ENCODE data around the gene SH3RF3.

Gene SH3RF3

DNA sequence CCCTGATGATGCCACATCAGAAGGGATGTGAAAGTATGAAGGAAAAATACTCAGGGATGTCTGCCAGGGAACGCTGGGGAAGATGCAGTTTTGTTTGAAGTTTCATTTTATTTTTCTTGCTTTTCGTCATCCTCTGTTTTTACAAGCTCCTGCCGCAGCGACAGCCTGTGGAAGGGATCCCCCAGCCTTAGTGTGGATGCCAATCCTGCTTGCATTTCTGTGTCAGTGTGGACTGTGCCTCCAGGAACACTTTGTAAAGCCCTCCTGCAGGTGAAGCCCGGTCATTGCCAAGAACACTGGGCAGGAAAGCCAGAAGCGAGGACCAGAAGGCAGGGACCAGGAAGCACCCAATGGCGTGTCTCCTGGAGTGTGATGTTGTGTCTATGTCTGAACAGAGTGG is 250.5 kb downstream of the SH3RF3 start:
- no peak for DNase-seq (ENCODE audit: low read depth)

DNA sequence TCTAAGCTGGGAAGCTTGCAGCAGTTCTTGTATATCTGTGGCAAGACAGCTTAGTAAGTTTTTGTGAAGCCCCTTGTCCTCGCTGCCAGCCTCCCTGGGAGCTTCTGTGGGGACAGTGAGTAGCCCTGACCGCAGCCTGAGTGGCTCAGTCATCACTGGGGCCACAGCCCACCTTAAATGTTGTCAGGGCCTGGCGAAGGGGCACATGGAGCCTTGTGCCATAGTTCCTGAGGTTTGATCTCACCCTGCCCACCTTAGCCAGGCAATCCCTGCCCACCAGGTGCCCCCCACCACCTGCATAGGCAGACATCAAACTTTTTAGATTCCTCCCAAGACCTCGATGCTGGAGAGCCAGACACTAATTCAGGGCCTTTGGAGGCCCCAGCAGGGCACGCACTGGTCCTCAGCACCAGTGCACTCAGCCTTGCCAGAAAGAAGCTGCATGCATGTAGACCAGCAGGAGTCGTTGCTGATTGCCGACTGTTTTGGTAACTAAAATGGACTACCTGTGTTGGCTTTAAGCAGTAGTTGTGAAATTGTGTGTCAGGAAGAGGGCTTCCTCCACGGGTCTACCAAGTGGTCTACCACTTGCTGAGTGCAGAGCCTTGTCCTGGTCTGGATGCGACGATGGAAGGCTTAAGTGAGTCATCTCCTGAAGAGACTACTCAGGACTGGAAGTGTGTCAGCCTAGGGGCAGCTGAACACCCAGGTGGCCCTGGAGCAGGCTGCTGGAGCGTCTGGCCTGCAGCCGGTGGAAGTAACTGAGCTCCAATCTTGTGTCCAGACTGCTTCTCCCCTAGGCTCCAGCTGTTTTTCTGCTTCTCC is 251.7 kb downstream of the SH3RF3 start:
- no peak for DNase-seq (ENCODE audit: low read depth)

DNA sequence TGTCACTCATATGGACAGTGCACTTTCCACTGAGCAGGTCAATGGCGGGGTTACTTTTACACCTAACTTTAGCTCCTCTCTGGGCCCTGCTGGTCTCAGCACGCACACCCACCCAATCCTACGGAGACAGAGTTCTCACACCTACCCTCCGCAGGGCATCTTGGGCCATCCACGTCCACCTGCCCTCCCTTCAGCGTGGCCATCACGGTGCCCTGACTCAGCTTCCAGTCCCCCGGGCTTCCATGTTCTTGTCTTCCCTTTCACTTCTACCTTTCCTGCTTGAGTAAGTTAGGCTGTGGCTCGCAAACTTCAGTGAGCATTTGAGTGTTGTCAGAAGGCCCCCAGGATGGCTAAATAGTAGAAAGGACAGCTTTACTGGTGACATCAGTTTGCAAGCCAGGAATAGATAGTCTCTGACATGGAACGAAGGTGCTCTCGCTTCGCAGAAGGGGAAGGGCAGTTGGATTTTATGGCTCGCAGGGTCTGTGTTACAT is 252.4 kb downstream of the SH3RF3 start:
- DNase-seq (ENCODE audit: low read depth): no peak

DNA sequence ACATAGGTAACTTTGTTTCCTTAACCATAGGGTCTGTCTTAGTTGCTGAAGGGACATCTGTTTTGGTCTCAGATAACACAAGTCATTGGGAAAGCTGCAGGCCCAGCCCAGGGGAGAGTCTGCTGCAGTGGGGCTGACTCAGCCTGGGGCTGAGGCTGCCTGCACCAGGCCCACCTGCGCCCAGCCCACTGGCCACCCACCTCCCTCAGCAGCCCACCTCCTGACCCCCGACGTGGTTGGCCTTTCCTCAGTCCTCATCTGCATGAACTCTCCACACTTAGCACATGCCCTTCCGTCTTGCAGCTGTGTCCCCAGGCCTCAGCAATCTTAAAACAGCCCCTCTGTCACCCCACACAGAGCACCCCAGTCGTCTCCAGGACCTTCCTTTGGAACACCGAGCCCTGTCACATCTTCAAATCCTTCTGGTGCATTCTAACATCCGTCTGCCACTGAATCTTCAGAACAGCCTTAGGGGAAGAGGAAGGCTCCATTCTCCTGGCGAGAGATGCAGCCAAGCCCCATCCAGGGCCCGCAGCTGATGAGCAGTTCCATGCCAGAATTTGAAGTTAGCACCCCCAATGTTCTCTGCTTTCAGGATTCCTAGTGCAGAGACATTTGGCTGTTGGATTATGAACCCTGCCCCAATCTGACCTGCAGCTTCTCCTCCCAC is 253.4 kb downstream of the SH3RF3 start:
- no peak for DNase-seq (ENCODE audit: low read depth)

DNA sequence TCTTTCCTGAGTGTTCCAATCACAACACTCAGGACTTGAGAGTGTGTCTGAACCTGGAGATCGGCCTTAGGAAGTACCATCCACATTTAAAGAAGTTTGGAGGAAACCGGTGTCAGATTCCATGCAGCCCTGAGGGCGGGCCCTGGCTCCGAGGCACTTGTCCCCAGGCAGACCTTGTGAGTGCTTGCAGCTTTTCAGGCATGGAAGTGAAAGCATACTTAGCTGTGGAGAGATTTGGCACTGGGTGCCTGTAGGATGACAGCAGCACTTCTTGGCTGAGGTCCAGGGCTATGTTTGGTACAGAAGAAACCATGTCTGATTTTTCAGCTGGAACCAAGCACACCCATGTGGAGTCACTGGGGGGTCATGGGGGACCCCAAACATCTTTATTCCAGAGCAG is 253.9 kb downstream of the SH3RF3 start:
- no peak for DNase-seq (ENCODE audit: low read depth)

DNA sequence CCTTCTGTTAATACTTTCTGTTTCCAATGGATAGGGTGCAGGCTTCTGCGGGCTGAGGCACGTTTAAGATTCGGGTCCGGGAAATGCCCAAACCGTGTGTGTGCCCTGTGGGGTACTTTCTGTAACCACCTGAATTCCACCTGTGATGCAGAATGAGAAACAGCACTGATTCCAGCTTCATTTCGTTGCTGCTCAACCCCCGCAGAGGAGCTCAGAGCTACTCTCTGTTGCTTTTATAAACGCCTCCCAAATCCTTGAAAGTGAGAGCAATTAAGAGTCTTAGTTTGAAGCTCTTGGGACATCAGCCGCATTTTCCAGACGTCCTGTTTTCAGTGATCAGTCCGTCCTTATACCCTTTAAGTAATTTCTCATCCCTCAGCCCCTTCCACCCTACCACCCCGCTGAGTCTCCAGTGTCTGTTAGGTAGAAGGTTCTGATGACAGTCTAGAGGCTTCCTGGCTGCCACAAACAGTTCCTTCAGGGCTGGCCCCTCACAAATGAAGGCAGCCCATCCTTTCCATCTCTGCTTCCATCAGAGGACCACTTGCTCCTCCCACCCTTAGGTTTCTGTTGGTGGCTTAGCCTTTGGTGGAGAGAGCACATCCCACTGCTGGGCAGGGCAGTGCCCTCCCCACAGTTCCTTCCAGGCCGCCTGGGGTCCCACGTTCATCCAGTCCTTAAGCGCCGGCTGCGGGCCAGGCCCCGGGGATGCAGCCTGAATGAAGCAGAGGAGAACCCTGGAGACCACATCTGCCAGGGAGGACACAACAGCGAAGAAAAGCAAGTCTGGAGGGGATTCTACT is 254.7 kb downstream of the SH3RF3 start:
- DNase-seq (ENCODE audit: low read depth): no peak

DNA sequence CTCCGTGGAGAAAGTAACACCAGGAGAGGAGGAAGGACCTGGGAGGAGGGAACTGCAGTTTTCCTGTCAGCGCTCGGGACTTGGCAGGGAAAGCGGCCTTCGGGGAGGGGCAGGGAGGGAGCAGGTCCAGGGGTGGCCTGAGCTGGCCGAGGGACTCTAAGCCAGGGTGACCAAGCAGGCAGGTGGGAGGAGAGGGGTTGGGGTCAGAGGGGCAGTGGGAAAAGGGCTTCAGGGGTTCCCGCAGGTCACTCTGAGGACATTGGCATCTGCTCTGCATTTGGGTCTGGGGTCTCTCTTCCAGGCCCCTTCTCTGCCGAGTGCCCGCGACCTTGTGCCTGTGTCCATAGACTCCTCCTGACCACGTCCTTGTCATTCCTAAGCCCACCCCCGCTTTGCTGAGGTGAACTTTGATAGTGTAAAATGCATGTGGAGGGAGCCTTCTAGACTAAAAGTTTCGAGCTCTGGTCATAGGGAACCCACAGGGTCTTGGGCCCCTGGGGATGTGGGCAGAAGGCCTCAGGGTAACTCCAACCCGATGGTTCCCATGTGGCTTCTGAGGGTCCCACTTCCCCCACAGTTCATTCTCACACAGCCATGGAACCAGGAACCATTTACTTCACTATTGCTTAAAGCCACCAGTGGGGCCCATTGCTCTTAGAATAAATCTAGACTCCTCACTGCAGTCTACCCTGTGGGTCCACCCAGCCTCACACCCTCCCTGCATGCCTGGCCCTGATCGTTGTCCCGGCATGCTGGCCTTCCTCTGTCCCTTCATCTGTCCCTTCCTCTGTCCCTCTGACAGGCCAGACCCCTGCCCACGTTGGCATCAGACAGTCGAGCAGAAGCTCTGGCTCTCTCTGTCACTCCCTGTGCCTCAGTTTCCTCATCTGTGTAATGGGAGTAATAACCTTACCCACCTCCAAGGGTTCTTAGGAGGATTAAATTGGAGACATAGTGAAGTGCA is 255.6 kb downstream of the SH3RF3 start:
- DNase-seq (ENCODE audit: low read depth): no peak

DNA sequence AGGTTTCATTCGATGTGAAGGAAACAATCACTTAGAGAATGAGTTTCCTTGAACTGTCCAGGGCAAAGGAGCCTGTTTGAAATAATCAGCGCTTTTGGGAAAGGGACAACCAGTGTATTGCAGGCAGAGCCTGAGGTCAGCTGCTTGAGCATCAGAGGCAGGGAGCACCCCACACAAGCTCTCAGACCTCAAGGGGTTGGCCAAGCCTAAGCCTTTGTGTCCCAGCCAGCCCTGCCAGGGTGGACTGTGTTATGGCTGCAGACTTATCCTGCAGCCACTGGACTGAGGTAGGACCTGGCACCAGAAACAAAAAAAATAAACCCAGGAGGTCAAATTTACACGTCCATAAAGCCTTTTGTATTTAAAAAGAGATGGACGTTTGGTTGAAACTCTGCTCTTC is 256.5 kb downstream of the SH3RF3 start:
- no peak for DNase-seq (ENCODE audit: low read depth)

DNA sequence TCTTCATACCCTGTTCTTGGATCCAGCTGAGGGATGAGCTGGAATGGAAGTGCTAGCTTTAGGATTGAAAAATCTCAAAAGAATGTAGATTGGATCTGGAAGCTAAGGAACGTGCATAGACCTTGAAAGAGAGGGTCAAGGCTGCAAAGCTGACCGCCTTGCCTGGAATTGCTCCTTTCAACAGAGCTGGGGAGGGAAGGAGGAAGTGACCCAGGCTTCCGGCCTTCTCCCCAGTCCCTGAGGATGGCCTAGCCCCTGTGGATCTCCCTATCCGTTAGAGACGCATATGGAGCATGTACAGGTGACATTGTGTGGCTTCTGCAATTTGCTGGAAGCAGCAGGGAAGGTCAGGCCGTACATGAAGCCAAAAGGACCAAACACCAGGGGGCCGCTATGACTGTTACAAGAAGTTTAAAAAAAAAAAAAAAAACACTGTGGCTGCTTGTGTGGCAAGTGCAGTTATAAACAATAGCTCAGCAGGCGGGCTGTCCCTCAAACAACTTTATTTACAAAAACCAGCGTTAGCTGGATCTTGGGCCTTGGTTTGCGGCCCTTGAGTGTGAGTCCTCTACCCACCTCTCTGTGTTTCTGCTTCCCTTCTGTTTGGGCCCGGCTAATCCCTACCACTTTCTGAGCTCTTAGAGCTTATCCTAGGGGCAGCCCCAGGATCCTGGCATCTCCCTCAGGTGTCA is 257.1 kb downstream of the SH3RF3 start:
- no peak for DNase-seq (ENCODE audit: low read depth)

DNA sequence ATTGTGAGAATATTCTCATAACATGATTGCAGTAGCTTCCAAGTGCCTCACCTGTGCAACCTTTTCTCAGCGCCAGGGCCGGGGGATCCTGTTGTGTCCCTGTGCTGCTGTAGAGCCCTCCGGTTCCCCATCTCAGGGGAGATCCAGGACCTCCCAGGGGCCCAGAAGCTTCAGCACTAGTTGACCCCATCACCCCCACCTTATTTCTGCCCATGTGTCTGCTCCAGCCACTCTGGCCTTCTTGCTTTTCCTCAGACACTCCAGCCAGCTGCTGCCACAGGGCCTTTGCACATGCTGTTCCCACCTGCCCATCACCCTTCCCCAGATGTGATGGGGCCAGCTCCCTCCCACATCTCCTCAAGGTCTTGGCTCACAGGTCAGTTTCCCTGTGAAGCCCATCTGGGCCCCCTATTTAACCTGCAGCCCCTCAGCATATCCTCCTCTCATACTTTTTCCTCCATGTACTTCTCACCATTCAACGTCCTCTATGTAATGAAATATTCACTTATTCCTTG is 258.3 kb downstream of the SH3RF3 start:
- no peak for DNase-seq (ENCODE audit: low read depth)

DNA sequence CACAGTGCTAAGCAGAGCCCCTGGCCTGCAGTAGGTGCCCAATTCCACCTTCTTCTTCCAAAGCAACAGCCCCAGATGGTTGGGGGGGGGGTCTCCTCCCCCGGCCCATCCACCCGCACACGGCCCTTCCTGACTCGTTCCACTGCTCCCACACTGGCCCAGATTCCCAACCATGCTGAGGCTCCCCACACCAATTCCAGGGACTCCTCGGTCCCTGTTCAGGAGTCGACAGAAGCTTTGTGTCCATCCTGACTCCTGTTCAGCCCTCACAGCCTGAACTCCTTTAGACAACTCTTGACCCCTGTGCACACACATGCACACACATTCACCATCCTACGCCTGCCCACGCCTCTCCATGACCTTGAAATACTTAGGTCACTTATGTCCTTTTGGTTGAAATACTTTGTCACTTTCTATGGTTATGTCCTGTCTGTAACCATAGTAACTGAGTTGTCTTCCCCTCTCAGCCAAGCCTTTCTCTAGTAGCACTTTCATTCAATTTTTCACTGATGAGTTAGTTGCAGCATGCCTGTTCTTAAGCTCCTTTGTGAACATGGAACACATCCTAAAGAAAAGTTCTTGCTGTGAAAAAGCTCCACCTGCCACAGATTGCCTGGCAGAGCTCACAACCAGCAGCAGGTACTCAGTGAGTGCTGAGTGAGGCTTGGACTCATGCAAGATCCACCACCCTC is 258.9 kb downstream of the SH3RF3 start:
- DNase-seq (ENCODE audit: low read depth): no peak

DNA sequence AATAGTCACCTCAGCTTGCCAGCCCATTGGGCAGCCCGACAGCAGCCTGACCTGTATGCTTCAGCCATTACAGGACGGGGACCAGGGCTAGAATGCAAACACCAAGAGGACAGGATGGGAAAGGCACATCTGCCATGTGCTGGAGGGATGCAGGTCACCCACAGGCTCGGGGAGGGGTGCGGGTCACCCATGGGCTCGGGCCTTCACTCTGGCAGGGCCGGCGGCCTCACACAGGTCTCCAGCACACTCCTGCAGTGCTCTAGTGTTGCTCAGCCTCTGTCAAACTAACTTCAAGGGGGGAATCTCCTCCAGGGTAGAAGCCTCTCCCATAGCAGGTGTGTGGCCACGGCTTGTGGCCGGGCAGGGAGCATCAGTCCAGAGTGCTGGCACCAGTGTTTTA is 262.2 kb downstream of the SH3RF3 start:
- no peak for DNase-seq (ENCODE audit: low read depth)

DNA sequence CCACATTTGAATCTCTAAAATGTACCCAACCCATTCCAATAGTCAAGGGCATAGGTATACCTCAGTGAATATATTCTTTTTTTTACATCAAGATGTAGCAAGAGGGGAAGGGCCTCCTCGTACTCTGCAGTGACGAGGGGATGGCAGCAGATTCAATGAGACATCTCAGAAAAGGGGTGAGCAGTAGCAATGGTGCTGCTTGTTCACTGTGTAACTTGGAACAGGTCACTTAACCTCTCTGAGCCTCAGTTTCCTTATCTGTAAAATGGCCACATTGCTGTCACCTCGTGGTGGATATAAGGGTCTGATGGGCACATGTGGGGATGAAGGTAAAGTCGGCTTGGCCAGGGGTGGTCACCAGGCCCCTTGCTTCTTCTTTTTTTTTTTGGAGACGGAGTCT is 263.1 kb downstream of the SH3RF3 start:
- no peak for DNase-seq (ENCODE audit: low read depth)

DNA sequence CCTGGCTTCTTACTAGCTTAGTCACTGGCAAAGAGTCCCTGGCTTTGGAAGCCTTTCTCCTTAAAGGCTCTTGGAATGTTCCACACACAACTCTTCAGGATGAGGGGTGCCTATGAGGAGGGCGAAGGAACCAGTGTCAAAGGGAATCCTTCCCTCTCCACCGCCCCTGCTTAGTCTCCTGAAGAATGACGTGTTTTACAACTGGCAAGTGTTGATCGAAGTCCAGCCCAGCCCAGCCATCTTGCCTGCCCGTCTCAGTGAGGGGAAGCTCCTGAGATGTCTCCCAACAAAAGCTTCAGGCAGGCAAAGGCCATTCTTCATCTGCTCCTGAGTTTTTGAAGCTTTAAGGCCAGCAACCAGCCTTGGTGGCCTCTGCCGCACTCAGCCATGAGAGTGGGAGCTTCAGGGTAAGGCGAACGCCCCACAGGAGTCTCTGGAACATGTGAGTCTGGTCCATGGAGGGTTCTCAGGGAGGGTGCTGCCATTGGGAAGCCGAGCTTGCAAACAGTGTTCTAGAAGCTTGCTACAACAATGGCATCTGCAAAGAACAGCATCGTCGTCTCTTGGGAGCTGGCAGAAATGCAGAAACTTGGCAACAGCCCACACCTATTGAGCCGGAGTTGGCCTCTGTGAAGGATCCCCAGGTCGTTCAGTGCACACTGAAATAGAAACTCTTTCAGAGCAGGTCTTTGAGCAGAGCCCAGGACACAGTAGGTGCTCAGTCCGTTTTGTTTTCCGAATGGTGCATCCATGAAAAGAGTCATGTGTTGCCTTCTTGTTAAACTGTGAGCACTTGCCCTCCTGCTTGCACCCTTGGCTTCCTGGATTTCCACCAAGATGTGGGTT is 264.0 kb downstream of the SH3RF3 start:
- no peak for DNase-seq (ENCODE audit: low read depth)

DNA sequence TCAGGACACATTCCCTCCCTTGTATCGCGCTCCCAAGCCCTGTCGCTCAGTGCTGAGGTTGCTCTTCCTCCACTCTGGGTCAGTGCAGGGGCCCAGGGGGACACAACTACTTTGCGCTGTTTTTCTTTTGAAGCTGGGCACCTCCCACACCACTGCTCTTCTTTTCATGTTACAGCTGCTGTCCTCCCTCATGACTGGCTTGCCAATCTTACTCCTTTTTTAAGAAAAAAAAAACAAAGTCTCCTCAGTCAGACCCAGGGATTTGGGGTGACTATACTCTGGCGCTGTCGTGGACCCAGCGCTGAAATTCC is 264.6 kb downstream of the SH3RF3 start:
- no peak for DNase-seq (ENCODE audit: low read depth)

DNA sequence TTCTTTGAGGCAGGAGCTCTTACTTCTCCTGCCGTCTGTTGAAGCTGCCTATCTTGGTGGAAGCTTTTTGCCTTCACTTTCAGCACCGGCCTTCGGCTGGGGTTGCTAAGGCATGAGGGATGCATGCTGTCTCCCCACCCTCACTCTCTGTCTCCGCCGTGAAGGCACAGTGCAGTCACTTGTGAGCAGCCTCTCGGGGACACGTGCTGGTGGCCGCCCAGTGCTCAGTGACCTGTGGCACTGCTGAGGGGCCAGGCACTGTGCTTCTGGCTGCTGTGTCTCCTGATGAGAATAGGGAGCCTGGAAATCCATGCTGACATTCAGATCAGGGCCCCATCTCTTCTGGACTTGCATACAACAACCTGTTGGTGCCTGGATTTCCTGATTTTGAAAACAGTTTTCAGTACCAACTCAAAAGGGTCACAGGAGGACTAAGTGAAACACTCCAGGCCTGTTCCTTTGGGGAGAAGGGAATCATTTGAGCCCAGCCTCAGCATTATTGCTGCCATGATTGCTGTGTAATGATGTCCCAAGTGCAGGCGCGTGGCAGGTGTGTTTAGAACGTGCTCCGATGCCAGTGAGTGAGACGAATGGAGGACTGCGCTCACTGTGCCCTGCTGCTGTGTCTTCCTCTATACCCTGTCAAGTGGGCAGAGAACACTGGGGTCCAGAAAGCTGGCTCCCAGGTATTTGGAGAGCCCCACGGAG is 266.6 kb downstream of the SH3RF3 start:
- DNase-seq (ENCODE audit: low read depth): no peak

DNA sequence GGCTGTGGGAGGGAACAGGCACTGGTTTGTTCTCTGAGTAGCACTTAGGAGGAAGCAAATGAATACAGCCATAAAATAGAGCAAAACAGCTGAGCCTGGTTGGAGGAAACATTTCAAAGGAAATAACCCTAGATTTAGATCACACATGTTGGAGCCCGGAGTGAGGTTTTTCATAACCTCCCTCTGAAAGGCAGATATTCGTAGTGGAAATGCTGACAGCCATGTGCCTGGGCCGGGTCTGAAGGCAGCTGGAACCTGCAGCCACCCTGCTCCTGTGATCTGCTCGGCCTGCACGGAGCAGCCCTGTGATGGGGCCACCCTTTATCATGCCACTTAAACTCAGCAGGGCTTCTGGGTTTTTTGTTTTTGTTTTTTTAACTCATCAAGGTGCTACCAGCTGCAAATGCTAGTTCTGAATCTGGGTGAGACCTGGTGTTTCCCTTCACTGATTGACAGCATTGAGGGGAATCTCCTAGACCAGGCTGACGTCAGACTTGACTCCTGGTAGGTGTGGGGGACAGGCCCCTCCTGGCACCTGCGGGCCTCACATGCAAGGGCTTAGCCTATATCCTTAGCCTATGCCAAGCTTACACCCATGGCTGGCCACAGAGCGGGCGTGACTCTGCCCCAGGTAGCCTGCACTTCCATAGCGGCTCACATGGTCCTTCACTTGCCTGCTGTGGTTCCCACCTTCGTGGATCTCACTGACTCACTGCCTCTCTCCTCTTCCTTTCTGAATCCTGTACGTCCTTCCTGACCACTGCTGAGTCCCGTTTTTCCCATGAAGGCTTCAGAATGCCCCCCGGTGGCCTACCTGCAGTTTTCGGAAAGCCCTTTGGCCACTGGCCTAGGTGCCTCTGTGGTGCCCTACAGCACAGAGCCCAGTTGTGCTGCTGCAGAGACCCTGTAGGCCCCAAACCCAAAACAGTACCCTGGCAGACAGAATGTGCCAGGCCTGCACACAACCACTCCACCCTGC is 267.5 kb downstream of the SH3RF3 start:
- no peak for DNase-seq (ENCODE audit: low read depth)

All from activated T-helper 9 cell treated with anti-CD3 and anti-CD28 coated beads, Interleukin-2, amount 50 U/mL, for 16 hours (primary cell).